Fibroblast of lung (primary cell): ENCODE measurements around the gene CIB4.

Experiments used
- CTCF ChIP-seq, 2 donors: IDR thresholded peaks in 1 of 2; conservative IDR thresholded peaks in 1 of 2; 1 replicate in 1 of 2; 2 replicates in 1 of 2; pipeline ENCODE4 v1.5.1; 2011 to 2012; ENCODE audit warnings: low read length in 2 of 2, control low read depth in 1 of 2, inconsistent platforms in 1 of 2, low read depth in 1 of 2, mild to moderate bottlenecking in 1 of 2
- EZH2 ChIP-seq: IDR thresholded peaks from 2 replicates; pipeline ENCODE4 v1.5.1; 2012; ENCODE audit warnings: low read length, control low read depth, mild to moderate bottlenecking; ENCODE audit errors: missing control alignments

- TF ChIP-seq CTCF (conservative IDR thresholded peaks at IDR 0.05 in 1 of 2, IDR thresholded peaks at IDR 0.05 in 1 of 2; ENCODE audit: low read depth in 1 of 2, low read length in 2 of 2) = no peak
- TF ChIP-seq EZH2 = no peak
Observed at GRCh38 chr2:26598996-26599373, 42.2 kb downstream of the CIB4 start.
